GM12878 (cell line): ENCODE measurements around the gene PDZD8. TPM values are rescaled to one million over a fixed set of nuclear protein-coding genes. Genes with fewer than 3 reads are reported as not detected.
A peak's percentile ranks its signal among the peaks of the same experiment; 100 is the strongest.

Experiments used
- BHLHE40 ChIP-seq, 2 experiments: fragments of 450-650 bp in 1 of 2; IDR thresholded peaks; 2 replicates each; pipeline ENCODE4 v1.6.1; 2011 to 2017; ENCODE audit warnings: low read depth in 2 of 2, borderline replicate concordance in 1 of 2, improper control_type of control experiment in 1 of 2, low read length in 1 of 2, mild to moderate bottlenecking in 1 of 2
- IRF5 ChIP-seq: fragments of 450-650 bp; IDR thresholded peaks from 2 replicates; pipeline ENCODE4 v1.6.1; 2017; ENCODE audit warnings: borderline replicate concordance
- KLF5 ChIP-seq: fragments of 450-650 bp; IDR thresholded peaks from 2 replicates; pipeline ENCODE4 v1.6.1; 2014; ENCODE audit warnings: mild to moderate bottlenecking; ENCODE audit not compliant: partially characterized antibody
- MYB ChIP-seq: fragments of 150-350 bp; IDR thresholded peaks from 2 replicates; pipeline ENCODE4 v1.6.1; 2014; ENCODE audit warnings: mild to moderate bottlenecking, low read depth, low read length, borderline replicate concordance
- PBX3 ChIP-seq: IDR thresholded peaks from 2 replicates; pipeline ENCODE4 v1.6.1; 2011; ENCODE audit warnings: mild to moderate bottlenecking, low read depth, low read length, moderate library complexity; ENCODE audit not compliant: insufficient replicate concordance
- POLR2A ChIP-seq: IDR thresholded peaks from 2 replicates; pipeline ENCODE4 v1.6.1; 2011; ENCODE audit warnings: low read depth, mild to moderate bottlenecking, low read length
- POLR2AphosphoS2 ChIP-seq: IDR thresholded peaks from 2 replicates; pipeline ENCODE4 v1.6.1; 2011; ENCODE audit warnings: low read depth, mild to moderate bottlenecking, low read length, improper control_type of control experiment, moderate library complexity
- POU2F2 ChIP-seq: IDR thresholded peaks from 3 replicates; pipeline ENCODE4 v1.6.1; 2011; ENCODE audit warnings: low read depth, mild to moderate bottlenecking, low read length, borderline replicate concordance
- RAD21 ChIP-seq: IDR thresholded peaks from 2 replicates; pipeline ENCODE4 v1.6.1; 2011; ENCODE audit warnings: mild to moderate bottlenecking, low read depth, low read length, moderate library complexity; ENCODE audit not compliant: insufficient read depth
- TARDBP ChIP-seq: IDR thresholded peaks from 2 replicates; pipeline ENCODE4 v1.6.1; 2016; ENCODE audit warnings: borderline replicate concordance
- ZNF24 ChIP-seq: fragments of 450-650 bp; IDR thresholded peaks from 2 replicates; pipeline ENCODE4 v1.6.1; 2017; ENCODE audit warnings: antibody characterized with exemption, mild to moderate bottlenecking
- polyA plus RNA-seq, 11 experiments: library from polyadenylated mRNA; depleted of rRNA in 4 of 11; unstranded in 6 of 11; stranded (reverse) in 5 of 11; fragments of >200 nt; fragmentation: Nextera tagmentation in 4 of 11; fragmentation: Illumina TruSeq in 1 of 11; extraction: Ambion mirVana in 4 of 11; extraction: Trizol in 1 of 11; gene quantifications; 1 replicate in 1 of 11; 2 replicates in 10 of 11; pipeline versions ENCODE4 v1.2.1 to v1.2.3, GENCODE V29; 2011 to 2016; ENCODE audit warnings: inconsistent platforms in 2 of 11, missing spikeins in 2 of 11, low read depth in 1 of 11
- total RNA-seq, 4 experiments: library from RNA; depleted of rRNA in 3 of 4; stranded (reverse); fragments of >200 nt in 3 of 4; fragmentation: Illumina TruSeq in 1 of 4; extraction: Trizol in 1 of 4; gene quantifications; 2 replicates each; pipeline versions ENCODE4 v1.2.1 to v1.2.3, GENCODE V29; 2013 to 2021
- TF ChIP-seq, protein P1 (sequence below): fragments of 450-650 bp; formaldehyde crosslinking; IDR thresholded peaks from 2 replicates; pipeline ENCODE4 v1.4.0; 2022; ENCODE audit warnings: mild to moderate bottlenecking, moderate library complexity
- TF ChIP-seq, protein P2 (sequence below): fragments of 450-650 bp; IDR thresholded peaks from 2 replicates; pipeline ENCODE4 v1.6.1; 2017; ENCODE audit warnings: mild to moderate bottlenecking, moderate library complexity

PDZD8 gene
- total and polyA plus RNA-seq, 10 of the 15 experiments (the other 5 are each of a cell fraction or from before 2014, with no cell fraction given): 2.0 to 21.2 (median 6.7) TPM

- TF ChIP-seq BHLHE40 (IDR thresholded peaks at IDR 0.05; ENCODE audit: borderline replicate concordance in 1 of 2, low read depth in 2 of 2, low read length in 1 of 2) (peak in 1 of 2 experiments; percentile 53; a peak in 2 of 4 replicates), RAD21 (no peak), MYB (no peak), POLR2AphosphoS2 (0 out of 2 replicates have a peak, but pooled peaks have one; percentile 33), TARDBP (no peak), POLR2A (peak; percentile 74; the same call in 1 of the 2 replicates), ZNF24 (no peak), KLF5 (peak; percentile 59), PBX3 (no peak), POU2F2 (no peak), IRF5 (no peak)
- TF ChIP-seq, protein P1, sequence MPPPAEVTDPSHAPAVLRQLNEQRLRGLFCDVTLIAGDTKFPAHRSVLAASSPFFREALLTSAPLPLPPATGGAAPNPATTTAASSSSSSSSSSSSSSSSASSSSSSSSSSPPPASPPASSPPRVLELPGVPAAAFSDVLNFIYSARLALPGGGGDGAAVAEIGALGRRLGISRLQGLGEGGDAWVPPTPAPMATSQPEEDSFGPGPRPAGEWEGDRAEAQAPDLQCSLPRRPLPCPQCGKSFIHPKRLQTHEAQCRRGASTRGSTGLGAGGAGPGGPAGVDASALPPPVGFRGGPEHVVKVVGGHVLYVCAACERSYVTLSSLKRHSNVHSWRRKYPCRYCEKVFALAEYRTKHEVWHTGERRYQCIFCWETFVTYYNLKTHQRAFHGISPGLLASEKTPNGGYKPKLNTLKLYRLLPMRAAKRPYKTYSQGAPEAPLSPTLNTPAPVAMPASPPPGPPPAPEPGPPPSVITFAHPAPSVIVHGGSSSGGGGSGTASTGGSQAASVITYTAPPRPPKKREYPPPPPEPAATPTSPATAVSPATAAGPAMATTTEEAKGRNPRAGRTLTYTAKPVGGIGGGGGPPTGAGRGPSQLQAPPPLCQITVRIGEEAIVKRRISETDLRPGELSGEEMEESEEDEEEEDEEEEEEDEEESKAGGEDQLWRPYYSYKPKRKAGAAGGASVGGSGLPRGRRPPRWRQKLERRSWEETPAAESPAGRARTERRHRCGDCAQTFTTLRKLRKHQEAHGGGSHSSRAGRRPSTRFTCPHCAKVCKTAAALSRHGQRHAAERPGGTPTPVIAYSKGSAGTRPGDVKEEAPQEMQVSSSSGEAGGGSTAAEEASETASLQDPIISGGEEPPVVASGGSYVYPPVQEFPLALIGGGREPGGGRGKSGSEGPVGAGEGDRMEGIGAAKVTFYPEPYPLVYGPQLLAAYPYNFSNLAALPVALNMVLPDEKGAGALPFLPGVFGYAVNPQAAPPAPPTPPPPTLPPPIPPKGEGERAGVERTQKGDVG (CRISPR knock-in tag): no peak
- TF ChIP-seq, protein P2, sequence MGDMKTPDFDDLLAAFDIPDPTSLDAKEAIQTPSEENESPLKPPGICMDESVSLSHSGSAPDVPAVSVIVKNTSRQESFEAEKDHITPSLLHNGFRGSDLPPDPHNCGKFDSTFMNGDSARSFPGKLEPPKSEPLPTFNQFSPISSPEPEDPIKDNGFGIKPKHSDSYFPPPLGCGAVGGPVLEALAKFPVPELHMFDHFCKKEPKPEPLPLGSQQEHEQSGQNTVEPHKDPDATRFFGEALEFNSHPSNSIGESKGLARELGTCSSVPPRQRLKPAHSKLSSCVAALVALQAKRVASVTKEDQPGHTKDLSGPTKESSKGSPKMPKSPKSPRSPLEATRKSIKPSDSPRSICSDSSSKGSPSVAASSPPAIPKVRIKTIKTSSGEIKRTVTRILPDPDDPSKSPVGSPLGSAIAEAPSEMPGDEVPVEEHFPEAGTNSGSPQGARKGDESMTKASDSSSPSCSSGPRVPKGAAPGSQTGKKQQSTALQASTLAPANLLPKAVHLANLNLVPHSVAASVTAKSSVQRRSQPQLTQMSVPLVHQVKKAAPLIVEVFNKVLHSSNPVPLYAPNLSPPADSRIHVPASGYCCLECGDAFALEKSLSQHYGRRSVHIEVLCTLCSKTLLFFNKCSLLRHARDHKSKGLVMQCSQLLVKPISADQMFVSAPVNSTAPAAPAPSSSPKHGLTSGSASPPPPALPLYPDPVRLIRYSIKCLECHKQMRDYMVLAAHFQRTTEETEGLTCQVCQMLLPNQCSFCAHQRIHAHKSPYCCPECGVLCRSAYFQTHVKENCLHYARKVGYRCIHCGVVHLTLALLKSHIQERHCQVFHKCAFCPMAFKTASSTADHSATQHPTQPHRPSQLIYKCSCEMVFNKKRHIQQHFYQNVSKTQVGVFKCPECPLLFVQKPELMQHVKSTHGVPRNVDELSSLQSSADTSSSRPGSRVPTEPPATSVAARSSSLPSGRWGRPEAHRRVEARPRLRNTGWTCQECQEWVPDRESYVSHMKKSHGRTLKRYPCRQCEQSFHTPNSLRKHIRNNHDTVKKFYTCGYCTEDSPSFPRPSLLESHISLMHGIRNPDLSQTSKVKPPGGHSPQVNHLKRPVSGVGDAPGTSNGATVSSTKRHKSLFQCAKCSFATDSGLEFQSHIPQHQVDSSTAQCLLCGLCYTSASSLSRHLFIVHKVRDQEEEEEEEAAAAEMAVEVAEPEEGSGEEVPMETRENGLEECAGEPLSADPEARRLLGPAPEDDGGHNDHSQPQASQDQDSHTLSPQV: 0 out of 2 replicates have a peak, but pooled peaks have one; percentile 19
Observed at GRCh38 chr10:117375360-117376178, at the start of gene PDZD8 (continued).
